ENCODE measurements around the gene MDFI.

GRCh38 chr6:41699063-41699462 lies 60.8 kb downstream of the MDFI start:
- TF ChIP-seq CTCF (IDR thresholded peaks at IDR 0.05) (no peak), POLR2A (IDR thresholded peaks at IDR 0.05) (no peak)
